H1 (cell line): ENCODE measurements around the gene TMEM178B. TPM values are rescaled to one million over a fixed set of nuclear protein-coding genes. Genes with fewer than 3 reads are reported as not detected.

ENCODE experiments used
- CTCF ChIA-PET: fragments of 300-600 bp; sonication (Branson Sonifier 250); formaldehyde crosslinking; loops from one replicate; lab custom pipeline; 2021; ENCODE audit not compliant: partially characterized antibody; lab: Charles Lee
- POLR2A ChIA-PET: fragments of 300-600 bp; sonication (Branson Sonifier 250); formaldehyde crosslinking; loops from one replicate; lab custom pipeline; 2021; ENCODE audit warnings: inconsistent platforms; ENCODE audit not compliant: partially characterized antibody; lab: Charles Lee
- DNase-seq, 2 experiments: peaks; one replicate each; pipeline versions ENCODE4 v3.0.0 to v3.0.0-alpha.2; 2010 to 2022; ENCODE audit warnings: low spot score in 2 of 2, low read depth in 1 of 2, mixed read lengths in 1 of 2
- FAIRE-seq: peaks from 2 replicates; lab custom pipeline; 2011; peaks lifted over from hg19 to GRCh38; lab: Jason Lieb, UNC
- H2AFZ ChIP-seq: 2 replicates; pipeline ENCODE4 v1.8.1; 2012; ENCODE audit warnings: low read length, inconsistent platforms
- H2AK5ac ChIP-seq: 2 replicates; pipeline ENCODE4 v1.6.1; 2013; ENCODE audit warnings: low read depth, low read length
- H2BK120ac ChIP-seq: replicated peaks from 2 replicates; pipeline ENCODE3; 2013; ENCODE audit warnings: low read depth, low read length, inconsistent platforms
- H2BK12ac ChIP-seq: 2 replicates; pipeline ENCODE4 v1.6.1; 2013; ENCODE audit warnings: low read depth, low read length
- H2BK15ac ChIP-seq: 2 replicates; pipeline ENCODE4 v1.6.1; 2013; ENCODE audit warnings: low read length
- H2BK20ac ChIP-seq: 2 replicates; pipeline ENCODE4 v1.6.1; 2013; ENCODE audit warnings: low read length
- H2BK5ac ChIP-seq: 2 replicates; pipeline ENCODE4 v1.6.1; 2013; ENCODE audit warnings: low read depth, low read length
- H3K14ac ChIP-seq: 2 replicates; pipeline ENCODE4 v1.6.1; 2013; ENCODE audit warnings: inconsistent platforms; ENCODE audit not compliant: insufficient read length
- H3K18ac ChIP-seq: 2 replicates; pipeline ENCODE4 v1.6.1; 2013; ENCODE audit warnings: low read length; ENCODE audit errors: extremely low read depth
- H3K23ac ChIP-seq: 2 replicates; pipeline ENCODE4 v1.6.1; 2013; ENCODE audit warnings: inconsistent platforms; ENCODE audit not compliant: insufficient read length
- H3K23me2 ChIP-seq: 2 replicates; pipeline ENCODE4 v1.6.1; 2013; ENCODE audit warnings: low read depth, low read length
- H3K27ac ChIP-seq: 2 replicates; pipeline ENCODE4 v1.6.1; 2011; ENCODE audit warnings: low read depth, low read length, inconsistent platforms
- H3K27me3 ChIP-seq, 4 experiments: replicated peaks in 1 of 4; 1 replicate in 1 of 4; 2 replicates in 3 of 4; pipeline versions ENCODE4 v1.6.1 to v1.8.1; 2011 to 2013; ENCODE audit warnings: low read length in 3 of 4, mild to moderate bottlenecking in 3 of 4, inconsistent platforms in 2 of 4, mixed read lengths in 2 of 4, moderate library complexity in 1 of 4; ENCODE audit not compliant: control insufficient read depth in 3 of 4, insufficient read depth in 3 of 4; ENCODE audit errors: extremely low read depth in 1 of 4
- H3K36me3 ChIP-seq, 4 experiments: 2 replicates each; pipeline versions ENCODE4 v1.6.1 to v1.8.1; 2011 to 2013; ENCODE audit warnings: mild to moderate bottlenecking in 4 of 4, low read length in 3 of 4, moderate library complexity in 2 of 4, control low read depth in 1 of 4, inconsistent platforms in 1 of 4; ENCODE audit not compliant: insufficient read depth in 4 of 4, control insufficient read depth in 2 of 4
- H3K4ac ChIP-seq: replicated peaks from 2 replicates; pipeline ENCODE3; 2013; ENCODE audit warnings: low read length, low read depth, mixed read lengths, inconsistent platforms; ENCODE audit not compliant: insufficient read length
- H3K4me1 ChIP-seq, 4 experiments: replicated peaks in 1 of 4; 1 replicate in 1 of 4; 2 replicates in 3 of 4; pipeline versions ENCODE4 v1.6.1 to v1.8.1; 2011 to 2013; ENCODE audit warnings: low read length in 3 of 4, inconsistent platforms in 2 of 4, mixed read lengths in 1 of 4; ENCODE audit not compliant: insufficient read depth in 4 of 4, control insufficient read depth in 3 of 4
- H3K4me2 ChIP-seq, 2 experiments: 2 replicates each; pipeline versions ENCODE4 v1.6.1 to v1.8.1; 2011 to 2013; ENCODE audit warnings: low read depth in 2 of 2, low read length in 2 of 2, control low read depth in 1 of 2, inconsistent platforms in 1 of 2, mild to moderate bottlenecking in 1 of 2; ENCODE audit not compliant: insufficient read depth in 1 of 2
- H3K4me3 ChIP-seq, 4 experiments: fragments of 200-600, 300-600 bp in 1 of 4; sonication (generic), shearing (Covaris generic), sonication (Bioruptor Twin) in 1 of 4; 2 replicates each; pipeline versions ENCODE4 v1.5.1 to v1.8.1; 2011 to 2016; ENCODE audit warnings: low read length in 4 of 4, low read depth in 3 of 4, control low read depth in 2 of 4, inconsistent platforms in 2 of 4, mild to moderate bottlenecking in 2 of 4, mixed read lengths in 1 of 4, moderate library complexity in 1 of 4; ENCODE audit not compliant: insufficient read depth in 2 of 4; ENCODE audit errors: extremely low read depth in 1 of 4
- H3K56ac ChIP-seq: replicated peaks from 2 replicates; pipeline ENCODE3; 2013; ENCODE audit warnings: low read depth, mild to moderate bottlenecking, mixed read lengths, low read length, inconsistent platforms; ENCODE audit not compliant: insufficient read length
- H3K79me1 ChIP-seq: 2 replicates; pipeline ENCODE4 v1.6.1; 2013; ENCODE audit warnings: low read depth, low read length, control low read depth
- H3K79me2 ChIP-seq, 2 experiments: 2 replicates each; pipeline versions ENCODE4 v1.6.1 to v1.8.1; 2012 to 2013; ENCODE audit warnings: low read length in 2 of 2, mild to moderate bottlenecking in 2 of 2, inconsistent platforms in 1 of 2; ENCODE audit not compliant: insufficient read depth in 2 of 2, control insufficient read depth in 1 of 2
- H3K9ac ChIP-seq, 4 experiments: replicated peaks in 1 of 4; 1 replicate in 1 of 4; 2 replicates in 3 of 4; pipeline versions ENCODE4 v1.6.1 to v1.8.1; 2011 to 2013; ENCODE audit warnings: low read depth in 3 of 4, low read length in 3 of 4, control low read depth in 2 of 4, mild to moderate bottlenecking in 2 of 4, moderate library complexity in 2 of 4, inconsistent platforms in 1 of 4; ENCODE audit errors: extremely low read depth in 1 of 4
- H3K9me3 ChIP-seq, 2 experiments: 2 replicates each; pipeline versions ENCODE4 v1.6.1 to v1.8.1; 2012 to 2013; ENCODE audit warnings: mild to moderate bottlenecking in 2 of 2, moderate library complexity in 2 of 2, control low read depth in 1 of 2, inconsistent platforms in 1 of 2, low read depth in 1 of 2, low read length in 1 of 2, mixed read lengths in 1 of 2; ENCODE audit not compliant: insufficient read depth in 2 of 2
- H4K20me1 ChIP-seq, 2 experiments: replicated peaks in 1 of 2; 2 replicates each; pipeline versions ENCODE3 to v1.8.1; 2011 to 2013; ENCODE audit warnings: inconsistent platforms in 2 of 2, low read length in 2 of 2, mild to moderate bottlenecking in 1 of 2; ENCODE audit not compliant: insufficient read depth in 2 of 2, control insufficient read depth in 1 of 2
- H4K5ac ChIP-seq: 2 replicates; pipeline ENCODE4 v1.6.1; 2013; ENCODE audit warnings: low read length, low read depth, mixed read lengths, inconsistent platforms; ENCODE audit not compliant: insufficient read length
- H4K8ac ChIP-seq: 2 replicates; pipeline ENCODE4 v1.8.0; 2013; ENCODE audit warnings: mild to moderate bottlenecking, moderate library complexity, low read length, inconsistent platforms; ENCODE audit not compliant: insufficient read depth; ENCODE audit errors: extremely low read depth
- H4K91ac ChIP-seq: replicated peaks from 2 replicates; pipeline ENCODE3; 2013; ENCODE audit warnings: low read length, mixed read lengths, inconsistent platforms; ENCODE audit not compliant: insufficient read length
- BACH1 ChIP-seq: IDR thresholded peaks from 2 replicates; pipeline ENCODE4 v1.6.1; 2012; ENCODE audit warnings: low read length, improper control_type of control experiment
- CHD2 ChIP-seq: IDR thresholded peaks from 2 replicates; pipeline ENCODE4 v1.6.1; 2012; ENCODE audit warnings: low read length, improper control_type of control experiment
- CREB1 ChIP-seq: IDR thresholded peaks from 2 replicates; pipeline ENCODE4 v1.6.1; 2012; ENCODE audit warnings: inconsistent platforms
- GABPA ChIP-seq: IDR thresholded peaks from 2 replicates; pipeline ENCODE4 v1.6.1; 2011; ENCODE audit warnings: mild to moderate bottlenecking, low read length, moderate library complexity, borderline replicate concordance; ENCODE audit not compliant: insufficient read depth
- NANOG ChIP-seq: IDR thresholded peaks from 2 replicates; pipeline ENCODE4 v1.6.1; 2011; ENCODE audit warnings: low read length, low read depth, mild to moderate bottlenecking, inconsistent platforms; ENCODE audit not compliant: insufficient read depth, poor library complexity, severe bottlenecking
- PHF8 ChIP-seq: fragments of 200-600 bp; sonication (generic); conservative IDR thresholded peaks from 2 replicates; pipeline ENCODE4 v1.7.1; 2012; ENCODE audit warnings: low read depth, mild to moderate bottlenecking, inconsistent platforms, low read length, moderate library complexity
- RAD21 ChIP-seq, 2 experiments: IDR thresholded peaks in 1 of 2; conservative IDR thresholded peaks in 1 of 2; 2 replicates each; pipeline ENCODE4 v1.6.1; 2011; ENCODE audit warnings: low read depth in 2 of 2, low read length in 2 of 2, improper control_type of control experiment in 1 of 2, inconsistent platforms in 1 of 2, mild to moderate bottlenecking in 1 of 2, moderate library complexity in 1 of 2
- WGBS, 2 experiments: shearing (Covaris generic) in 1 of 2; methylation state at CpG; one replicate each; pipeline versions ENCODE4 v1.1.6 to v1.1.7; 2013 to 2015; ENCODE audit warnings: low lambda C conversion rate in 2 of 2, mixed read lengths in 2 of 2, inconsistent platforms in 1 of 2, low coverage in 1 of 2, missing lambda C conversion rate in 1 of 2; ENCODE audit not compliant: insufficient replicate concordance in 2 of 2, insufficient coverage in 1 of 2, insufficient read length in 1 of 2; ENCODE audit errors: extremely low coverage in 1 of 2, missing lambda C conversion rate in 1 of 2; 5-methylcytosine and 5-hydroxymethylcytosine counted together
- polyA plus RNA-seq, 7 experiments: library from polyadenylated mRNA; depleted of rRNA in 3 of 7; stranded (reverse) in 5 of 7; unstranded in 2 of 7; fragments of >200 nt in 5 of 7; fragments of 200-250 nt in 2 of 7; gene quantifications; 1 replicate in 5 of 7; 2 replicates in 1 of 7; 4 replicates in 1 of 7; pipeline versions ENCODE4 v1.2.1 to v1.2.3, GENCODE V29; 2011 to 2013; ENCODE audit warnings: missing spikeins in 2 of 7, mixed read lengths in 2 of 7
- total RNA-seq: library from RNA; stranded (reverse); fragmentation: NEBNext Ultra II Directional; extraction: Animal tissue kit (Norgen Biotek cat#: 25700); gene quantifications from 2 replicates; pipeline ENCODE4 v1.2.1, GENCODE V29; 2021

The TMEM178B gene
- total and polyA plus RNA-seq, 2 of the 8 experiments (the other 6 are each of a cell fraction or from before 2014, with no cell fraction given) = 5.3 to 18.1 TPM

DNA sequence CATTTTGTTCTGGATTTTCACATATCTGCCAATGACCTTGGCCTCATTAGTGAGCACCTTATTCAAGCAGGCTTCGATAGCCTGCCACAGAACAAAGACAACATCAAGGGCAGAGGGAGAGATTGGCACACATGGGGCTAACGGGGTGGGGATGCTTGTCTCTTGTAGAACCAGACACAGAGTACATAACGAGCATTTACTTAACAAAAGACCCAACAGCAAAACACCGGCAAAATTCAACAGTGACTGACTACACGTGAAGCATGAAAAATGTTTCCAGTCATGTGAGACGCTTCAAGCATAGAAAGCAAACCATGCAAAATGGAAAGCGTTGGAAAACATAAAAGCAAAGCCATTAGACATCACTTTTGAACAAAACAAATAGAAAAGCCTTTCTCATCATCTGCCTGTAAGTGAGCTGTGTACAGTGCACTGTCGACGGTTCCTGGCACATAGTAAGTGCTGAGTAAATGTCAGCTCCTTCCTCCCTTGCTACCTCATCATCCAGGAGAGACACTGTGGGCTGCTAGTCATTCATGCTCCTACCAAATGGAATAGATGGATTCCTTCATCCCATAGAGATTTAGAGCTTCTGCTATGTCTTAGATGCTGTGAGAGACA, 342.9 kb downstream of the TMEM178B start:
- CTCF ChIA-PET = interaction anchor here (1.4 kb wide), 1 partner anchor 9 kb away, joined by 3 read pairs; no protein-coding TSS in a partner anchor
- H2BK12ac ChIP-seq = no peak overlapping the region
- no peak overlapping the region for H3K23ac ChIP-seq
- H2AFZ ChIP-seq = no peak overlapping the region
- no peak overlapping the region for H3K9ac ChIP-seq
- peaks cover 2 to 4% (median 3%) of the 10 kb centered on the region in 4 experiments; a peak in 5 of 7 replicates for H3K4me1 ChIP-seq
- no peaks in the 10 kb centered on the region for H3K27me3 ChIP-seq
- H3K36me3 ChIP-seq = peaks cover 0 to 2% (median 0%) of the 10 kb centered on the region in 4 experiments; a peak in 1 of 8 replicates
- no peak overlapping the region for H4K8ac ChIP-seq
- no peaks in the 10 kb centered on the region for H4K20me1 ChIP-seq
- H4K5ac ChIP-seq = no peak overlapping the region
- H2BK15ac ChIP-seq = no peak overlapping the region
- no peak overlapping the region for H3K18ac ChIP-seq
- H3K4ac ChIP-seq = no peak overlapping the region
- no peak overlapping the region for H3K4me3 ChIP-seq
- no peak overlapping the region for H3K4me2 ChIP-seq
- no peaks in the 10 kb centered on the region for H3K9me3 ChIP-seq
- no peak overlapping the region for H2AK5ac ChIP-seq
- no peak overlapping the region for H2BK120ac ChIP-seq
- no peak overlapping the region for H3K27ac ChIP-seq
- H3K79me1 ChIP-seq = no peaks in the 10 kb centered on the region
- H2BK20ac ChIP-seq = no peak overlapping the region
- no peak for FAIRE-seq
- H3K79me2 ChIP-seq = 0 out of 4 replicates have a peak, but pooled peaks cover 0 to 3% of the 10 kb centered on the region in 2 experiments
- POLR2A ChIA-PET = interaction anchor here (0.6 kb wide), 1 partner anchor 778 kb away, joined by 3 read pairs; no protein-coding TSS in a partner anchor
- no peak for DNase-seq
- no peak overlapping the region for H2BK5ac ChIP-seq
- H3K56ac ChIP-seq = no peak overlapping the region
- 84% methylated on average over 9 of the region's 9 CpGs; no CpG with 5 or more reads in 1 of the 2 experiments for WGBS, 2 experiments
- no peak overlapping the region for H4K91ac ChIP-seq
- no peaks in the 10 kb centered on the region for H3K23me2 ChIP-seq
- no peak overlapping the region for H3K14ac ChIP-seq
- no peak for TF ChIP-seq CREB1
- TF ChIP-seq NANOG = no peak
- TF ChIP-seq RAD21 (IDR thresholded peaks at IDR 0.05 in 1 of 2, conservative IDR thresholded peaks at IDR 0.05 in 1 of 2; ENCODE audit: low read depth in 2 of 2, low read length in 2 of 2) = no peak
- TF ChIP-seq GABPA = no peak
- TF ChIP-seq BACH1 = no peak
- TF ChIP-seq PHF8 = no peak
- TF ChIP-seq CHD2 = no peak
